NCI-H345 (cell line): ENCODE results near the gene ZEB2.

Experiments
- DNase-seq: peaks from one replicate; lab custom pipeline; 2025; lab: John Stamatoyannopoulos, UW

Gene ZEB2

GRCh38 chr2:144519934-144520731, at the start of gene ZEB2:
Gene ZEB2, minus strand, starts transcription at chr2:144520119. Its CDS starts 2,769 bp downstream, at chr2:144517350.
- no peak for DNase-seq

DNA sequence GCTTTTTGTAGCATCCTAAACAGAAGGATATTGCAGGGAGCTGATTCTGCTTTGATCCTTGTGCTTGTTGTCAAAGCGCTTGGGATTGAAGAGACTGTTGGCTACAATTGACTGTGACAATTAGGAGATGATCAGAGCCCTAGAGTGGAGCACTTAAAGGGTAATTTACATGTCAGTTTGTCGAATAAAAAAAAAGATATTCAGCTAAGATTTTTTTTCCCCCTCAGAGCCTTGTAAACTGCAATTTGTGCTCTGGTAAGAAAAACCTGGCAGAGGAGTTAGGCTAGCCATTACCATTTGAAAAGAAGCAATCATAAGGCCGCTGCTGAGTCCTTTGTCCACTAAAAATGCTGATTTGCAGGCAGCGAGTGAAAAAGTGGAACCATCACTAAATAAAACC, 47.8 kb upstream of the ZEB2 start:
- DNase-seq, result peak; percentile 34

DNA sequence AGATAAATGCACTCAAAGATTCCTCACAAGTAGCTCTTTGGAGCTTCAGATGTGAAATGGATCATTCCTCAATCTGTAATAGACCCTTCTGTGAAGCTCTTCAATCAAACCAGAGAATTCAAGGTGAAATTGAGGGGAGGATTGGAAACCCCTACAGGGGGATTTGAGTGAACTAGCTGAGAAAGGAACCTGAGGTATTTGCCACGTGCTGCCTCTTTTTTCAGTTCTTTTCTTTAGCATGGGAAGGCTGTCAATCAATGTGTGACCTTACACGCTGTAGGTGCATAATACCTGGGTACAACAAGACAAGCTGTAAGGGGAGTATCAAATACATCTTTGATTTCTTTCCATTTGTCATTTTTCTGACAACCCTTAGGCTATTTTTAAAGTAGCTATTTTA, 46.5 kb upstream of the ZEB2 start:
- no peak for DNase-seq

GRCh38 chr2:144560251-144560650, 40.3 kb upstream of the ZEB2 start:
- DNase-seq, result no peak

GRCh38 chr2:144559681-144560080, 39.8 kb upstream of the ZEB2 start:
- DNase-seq, result no peak

- no peak for DNase-seq
Measured at GRCh38 chr2:144559242-144559641, 39.3 kb upstream of the ZEB2 start.

GRCh38 chr2:144554492-144555210, 34.7 kb upstream of the ZEB2 start:
- no peak for DNase-seq

GRCh38 chr2:144553379-144553778, 33.5 kb upstream of the ZEB2 start:
- no peak for DNase-seq

DNA sequence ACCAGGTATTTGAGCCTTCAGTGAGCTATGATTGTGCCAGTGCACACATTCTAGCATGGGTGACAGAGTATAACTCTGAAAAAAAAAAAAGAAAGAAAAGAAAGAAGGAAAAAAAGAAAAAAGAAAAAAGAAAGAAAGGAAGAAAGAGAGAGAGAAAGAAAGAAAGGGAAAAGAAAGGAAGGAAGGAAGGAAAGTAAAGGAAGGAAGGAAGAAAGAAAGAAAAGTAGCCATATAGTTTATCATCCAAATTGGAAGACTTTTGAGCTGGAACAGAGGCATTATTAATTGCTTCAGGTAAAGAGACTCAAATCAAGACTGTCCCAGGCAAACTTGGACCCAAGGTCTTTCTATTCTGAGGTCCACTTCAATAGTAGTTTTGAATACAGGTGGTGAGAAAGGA, 32.9 kb upstream of the ZEB2 start:
- DNase-seq, result no peak

- no peak for DNase-seq
Measured at GRCh38 chr2:144550911-144551310, 31.0 kb upstream of the ZEB2 start.

DNA sequence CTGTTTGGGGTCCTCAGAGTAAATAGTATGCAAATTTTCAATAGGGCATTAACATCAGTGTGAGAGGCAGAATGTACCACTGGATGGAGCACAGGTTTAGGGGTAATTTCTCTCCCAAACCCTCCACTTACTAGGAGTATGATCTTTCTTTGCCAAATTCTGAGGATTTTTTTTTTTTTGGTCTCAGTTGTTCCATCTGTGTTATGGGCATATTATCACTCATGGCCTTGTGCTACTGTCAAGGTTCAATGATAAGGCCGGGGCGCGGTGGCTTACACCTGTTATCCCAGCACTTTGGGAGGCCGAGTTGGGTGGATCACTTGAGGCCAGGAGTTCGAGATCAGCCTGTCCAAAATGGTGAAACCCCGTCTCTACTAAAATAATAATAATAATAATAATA, 30.2 kb upstream of the ZEB2 start:
- DNase-seq, result no peak

DNA sequence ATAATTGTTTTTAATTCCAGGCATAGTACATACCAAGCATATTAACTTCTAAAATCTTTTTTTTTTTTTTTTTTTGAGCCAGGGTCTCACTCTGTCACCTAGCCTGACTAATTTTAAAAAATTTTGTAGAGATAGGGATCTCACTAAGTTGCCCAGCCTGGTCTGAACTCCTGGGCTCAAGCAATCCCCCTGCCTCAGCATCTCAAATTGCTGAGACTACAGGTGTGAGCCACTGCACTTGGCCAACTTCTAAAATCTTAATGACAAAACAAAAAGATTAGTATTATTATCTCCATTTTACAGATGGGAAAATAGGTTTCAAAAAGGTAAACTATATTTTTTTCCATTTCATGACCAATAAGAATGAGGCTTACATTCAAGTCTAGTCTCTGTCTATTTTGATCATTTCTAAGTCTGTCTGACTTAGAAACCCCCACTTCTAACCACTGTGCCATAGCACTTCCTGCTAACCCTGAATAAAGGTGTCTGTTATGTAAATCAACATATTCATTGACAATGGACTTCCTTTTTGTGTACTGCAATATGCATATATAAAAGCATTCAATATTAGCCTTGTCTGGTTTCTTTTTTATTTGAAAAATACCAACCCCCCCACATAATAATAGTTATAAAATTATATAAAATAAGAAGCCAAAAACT, 28.7 kb upstream of the ZEB2 start:
- DNase-seq, result no peak

- no peak for DNase-seq
Measured at GRCh38 chr2:144548088-144548487, 28.2 kb upstream of the ZEB2 start.

GRCh38 chr2:144547494-144547893, 27.6 kb upstream of the ZEB2 start:
- no peak for DNase-seq

- no peak for DNase-seq
Measured at GRCh38 chr2:144546933-144547332, 27.0 kb upstream of the ZEB2 start.

DNA sequence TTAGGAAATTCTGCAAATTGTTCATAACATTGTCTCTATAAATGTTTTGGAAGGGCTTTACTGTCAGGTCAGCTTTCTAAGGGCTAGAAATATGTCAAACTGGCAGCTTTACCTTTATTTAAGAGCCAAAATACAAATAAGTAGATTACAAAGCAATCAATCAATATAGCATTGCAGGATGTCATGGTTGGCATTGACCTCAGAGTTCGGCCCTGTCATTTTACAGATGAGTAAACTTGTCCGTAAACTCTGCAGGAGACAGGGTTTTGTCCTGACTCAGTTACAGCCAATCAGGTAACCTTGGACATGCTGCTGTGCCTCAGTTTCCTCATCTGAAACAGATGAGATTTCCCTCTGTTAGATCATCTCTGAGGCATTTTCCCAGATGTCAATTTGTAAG, 25.9 kb upstream of the ZEB2 start:
- DNase-seq, result no peak

GRCh38 chr2:144544053-144544452, 24.1 kb upstream of the ZEB2 start:
- no peak for DNase-seq

- no peak for DNase-seq
Measured at GRCh38 chr2:144541396-144541795, 21.5 kb upstream of the ZEB2 start.

DNA sequence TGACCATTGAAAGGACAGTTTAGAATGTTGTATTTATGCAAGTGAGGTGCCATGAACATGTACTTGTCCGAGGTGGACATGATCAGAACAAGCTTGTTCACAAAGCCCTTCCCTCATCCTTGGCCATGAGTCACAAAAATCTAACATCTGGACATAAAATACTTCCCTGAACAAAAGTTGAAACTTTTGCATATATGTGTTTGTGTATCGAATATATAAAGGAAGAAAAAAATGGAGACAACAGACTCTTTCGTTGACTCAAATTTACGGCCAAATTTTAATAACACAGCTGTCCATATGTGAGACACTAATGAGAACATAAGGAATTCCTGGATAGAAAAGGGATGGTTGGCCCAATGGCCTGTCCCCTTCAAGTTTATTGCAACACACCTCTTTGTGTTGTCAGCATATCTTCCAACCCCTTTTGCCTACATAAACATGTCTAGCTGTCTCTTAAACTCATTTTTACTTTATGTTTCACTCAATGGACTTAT, 19.4 kb upstream of the ZEB2 start:
- DNase-seq, result no peak

DNA sequence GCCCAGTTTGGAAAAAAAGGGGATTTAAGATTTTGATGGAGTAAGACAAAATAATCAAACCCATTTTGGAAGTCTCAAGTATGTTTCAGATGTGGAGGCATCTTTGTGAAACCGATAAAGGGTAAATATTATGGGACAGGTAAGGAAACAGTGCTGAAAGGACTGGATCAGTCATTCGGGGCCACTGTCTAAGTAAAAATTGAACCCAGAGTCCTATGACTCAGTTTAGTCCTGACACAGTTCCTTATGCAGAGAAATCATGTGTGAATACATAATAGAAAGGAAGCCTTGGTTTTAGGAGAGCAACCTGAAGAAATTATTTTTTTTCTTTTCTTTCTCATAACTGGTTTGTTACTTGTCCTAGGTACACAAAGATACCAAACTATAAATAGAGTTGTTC, 15.4 kb upstream of the ZEB2 start:
- no peak for DNase-seq

GRCh38 chr2:144533221-144533620, 13.3 kb upstream of the ZEB2 start:
- DNase-seq, result no peak

GRCh38 chr2:144530596-144530995, 10.7 kb upstream of the ZEB2 start:
- no peak for DNase-seq

DNA sequence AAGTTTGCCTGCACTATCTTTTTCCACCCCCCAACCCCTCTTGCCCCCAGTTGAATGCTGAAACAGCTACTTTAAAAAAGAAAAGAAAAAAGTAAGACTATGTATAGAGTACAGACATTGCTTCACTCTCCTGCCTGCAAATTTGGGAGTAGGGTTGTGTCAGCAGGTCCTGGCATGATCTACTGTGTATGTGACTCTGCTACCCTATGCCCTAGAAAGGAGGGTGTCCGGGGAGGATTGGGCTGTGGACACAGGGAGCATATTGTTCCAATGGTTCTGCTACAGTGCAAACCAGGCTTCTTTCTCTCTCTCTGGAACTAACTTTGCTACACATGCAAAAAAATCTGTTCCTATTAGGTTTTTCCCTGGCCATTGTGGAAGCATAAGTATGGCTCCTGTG, 9.9 kb upstream of the ZEB2 start:
- DNase-seq, result no peak
